HG03432 (cell line): Measurements from ENCODE around the gene RPL39L.
"Not testable (repeated sequence)": the region's sequence is repeated elsewhere in the genome, so short reads cannot be mapped to it uniquely, and the experiment has no call there.

Experiments used
- ATAC-seq: cut with Tn5 transposase; IDR thresholded peaks from one replicate; pipeline ENCODE4 v1.9.1; 2021; ENCODE audit warnings: mild to moderate bottlenecking, moderate library complexity; ENCODE audit not compliant: unreplicated experiment

The RPL39L gene

DNA sequence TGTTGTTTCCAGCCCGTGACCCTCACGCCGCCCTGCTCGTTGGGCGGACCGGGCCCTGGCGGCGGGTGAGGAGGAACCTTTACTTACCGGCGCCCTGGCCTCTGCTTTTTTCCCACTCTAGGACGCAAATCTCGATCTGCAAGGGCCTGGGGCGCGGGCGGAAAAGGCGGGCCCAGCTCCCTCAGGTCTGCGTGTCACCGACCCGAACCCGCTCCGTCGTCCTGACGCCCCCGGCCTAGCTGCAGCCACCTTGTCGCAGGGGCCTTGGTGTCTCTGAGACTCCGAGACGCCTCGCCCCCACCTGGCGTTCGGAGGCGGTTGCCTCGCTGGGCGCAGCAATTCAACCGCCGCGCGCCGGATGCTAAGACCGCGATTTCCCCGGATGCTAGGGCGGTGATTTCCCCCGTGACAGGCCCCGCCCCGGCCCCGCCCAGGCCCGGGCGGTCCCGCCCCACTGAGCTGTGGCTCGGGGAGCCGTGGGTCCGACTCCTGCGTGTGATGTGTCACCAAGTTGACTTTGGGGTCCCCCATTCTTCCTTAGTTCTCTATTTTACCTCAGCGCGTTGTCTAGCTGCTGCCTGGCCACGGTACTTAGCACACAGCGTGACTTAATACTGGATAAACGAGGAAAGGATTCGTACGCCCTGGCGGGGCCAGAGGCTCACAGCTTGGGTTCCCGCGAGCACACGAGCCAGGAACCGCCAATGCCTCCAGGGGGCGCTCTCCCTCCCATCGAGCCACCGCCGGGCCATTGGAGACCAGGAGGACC lies at the start of gene RPL39L:
Gene RPL39L (minus strand): TSS at position 371 of the 769 bp plus-strand sequence. CDS start 18,196 bp downstream, outside the sequence.
- ATAC-seq, result peak; percentile 98

DNA sequence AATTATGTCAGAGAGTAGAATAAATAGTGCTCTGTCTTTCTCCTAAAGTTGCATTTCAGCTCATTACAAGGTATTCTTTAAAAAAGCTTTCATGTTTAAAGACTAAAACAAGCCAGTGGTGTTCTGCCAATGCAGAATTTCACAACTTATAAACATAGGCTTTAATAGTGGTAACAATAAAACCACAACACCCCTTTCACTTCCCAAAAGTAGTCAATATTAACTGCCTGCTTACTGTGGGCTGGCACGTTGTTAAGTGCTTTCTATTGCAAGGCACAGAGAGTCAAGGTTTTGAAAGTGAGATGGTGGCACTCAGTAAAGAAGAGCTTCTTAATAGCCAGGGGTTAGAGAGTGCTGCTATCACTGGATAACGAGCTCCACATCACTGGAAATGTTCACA lies 49.6 kb upstream of the RPL39L start:
- ATAC-seq, result no peak

DNA sequence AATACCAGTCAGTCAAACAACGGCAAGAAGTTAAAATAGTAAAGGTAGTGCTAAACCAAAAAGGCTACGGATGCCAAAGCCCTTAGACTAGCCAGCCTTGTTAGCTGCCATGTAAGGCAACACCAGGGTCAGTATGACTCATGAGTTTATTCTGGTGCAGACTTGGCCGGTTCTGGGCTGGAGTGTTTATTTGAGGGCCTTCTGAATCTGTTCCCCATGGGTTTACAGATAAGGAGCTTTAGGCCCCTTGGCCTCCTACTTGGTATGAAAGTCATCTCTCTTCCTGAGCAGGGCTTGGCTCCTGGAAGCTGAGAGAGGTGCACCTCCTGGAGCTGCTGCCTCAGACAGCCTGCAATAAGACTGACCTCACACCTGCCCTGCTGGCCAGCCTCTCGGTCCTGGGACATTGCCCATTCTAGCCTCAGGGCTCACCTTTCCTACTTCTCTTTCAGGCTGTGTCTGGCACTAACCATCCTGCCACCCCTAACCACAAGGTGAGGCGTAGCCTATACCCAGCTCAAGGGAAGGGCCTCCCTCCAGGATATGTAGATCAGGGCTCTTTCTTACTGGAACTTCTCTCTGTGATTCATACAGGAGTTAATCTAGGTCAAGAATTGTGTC lies 47.6 kb upstream of the RPL39L start:
- peak; percentile 56 for ATAC-seq

DNA sequence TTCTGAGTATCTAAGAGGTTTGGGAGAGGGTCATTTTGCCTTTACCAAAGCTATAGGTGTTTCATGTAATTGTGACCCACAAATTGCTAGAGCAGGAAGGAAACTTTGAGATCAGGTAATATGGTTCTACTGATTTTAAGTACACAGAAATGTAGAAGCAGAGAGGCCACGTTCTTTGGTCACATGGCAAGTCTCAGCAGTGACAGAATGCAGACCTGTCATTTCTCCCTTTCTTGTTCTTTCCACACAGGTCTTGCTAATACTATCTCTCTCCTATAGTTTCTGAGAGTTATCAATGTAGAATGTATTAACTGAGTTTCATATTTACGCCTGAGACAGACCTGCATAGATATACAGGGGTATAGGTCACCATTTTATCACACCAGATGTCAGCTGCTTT lies 47.1 kb upstream of the RPL39L start:
- ATAC-seq, result peak; percentile 25

DNA sequence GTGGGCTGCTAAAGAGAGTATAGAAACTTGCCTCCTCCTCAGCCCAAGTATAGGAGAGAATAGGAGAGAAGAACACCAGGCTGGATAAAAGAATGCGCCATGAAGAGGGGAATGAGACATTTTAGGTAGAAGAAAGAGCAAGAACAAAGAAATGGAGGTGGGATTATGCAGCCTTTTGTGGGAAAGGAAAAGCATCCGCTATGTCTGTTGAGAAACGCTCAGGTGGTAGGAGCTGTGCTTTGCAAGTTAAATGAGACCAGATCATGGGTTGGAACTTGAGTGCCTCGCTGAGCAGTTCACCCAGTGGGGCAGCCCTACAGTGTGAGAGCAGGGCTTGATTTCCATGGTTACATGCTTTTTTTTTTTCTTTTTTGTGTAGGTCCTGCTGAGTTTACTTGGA lies 46.5 kb upstream of the RPL39L start:
- no peak for ATAC-seq

DNA sequence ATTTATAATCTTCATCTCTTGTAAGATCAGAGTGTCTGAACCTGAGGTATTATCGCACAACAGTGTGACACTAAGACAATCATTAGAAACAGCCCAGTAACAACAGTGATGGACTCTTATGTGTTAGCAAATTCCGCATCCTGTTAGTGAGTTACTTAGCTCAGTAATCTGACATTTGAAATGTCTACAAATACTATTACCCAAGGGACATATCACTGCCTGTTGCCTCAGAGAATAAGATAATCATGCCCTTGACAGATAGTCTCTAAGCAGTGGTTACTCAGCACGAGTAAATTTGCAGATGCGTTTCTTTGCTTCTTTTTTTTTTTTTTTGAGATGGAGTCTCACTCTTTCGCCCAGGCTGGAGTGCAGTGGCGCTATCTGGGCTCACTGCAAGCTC lies 44.6 kb upstream of the RPL39L start:
- ATAC-seq, result no peak

DNA sequence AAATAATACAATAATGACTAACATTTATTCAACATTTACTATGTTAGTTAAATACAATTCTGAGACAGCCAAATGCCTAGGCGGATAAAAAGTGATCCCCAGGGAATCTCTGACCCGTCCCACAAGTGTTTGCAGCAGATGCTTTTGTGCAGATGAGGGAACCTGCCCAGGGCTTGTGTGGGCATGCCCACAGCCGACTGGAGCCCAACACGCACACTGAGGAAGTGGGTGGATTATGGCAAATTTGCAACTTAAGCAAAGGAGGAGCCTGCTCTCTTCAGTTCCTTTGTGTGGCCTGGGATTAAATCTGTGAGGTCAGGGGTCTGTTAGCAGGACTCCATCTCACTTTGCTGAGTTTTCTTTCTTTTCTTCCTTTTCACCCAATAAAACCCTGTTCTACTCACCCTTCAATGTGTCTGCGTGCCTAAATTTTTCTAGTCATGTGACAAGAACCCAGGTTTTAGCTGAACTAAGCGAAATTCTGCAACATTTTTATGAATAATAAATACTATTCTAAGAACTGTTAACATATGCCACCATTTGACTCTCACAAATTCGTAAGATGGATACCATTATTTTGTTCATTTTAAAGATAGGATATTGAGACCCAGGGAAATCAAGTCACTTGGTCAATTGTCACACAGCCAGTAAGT lies 44.0 kb upstream of the RPL39L start:
- peak; percentile 60 for ATAC-seq

DNA sequence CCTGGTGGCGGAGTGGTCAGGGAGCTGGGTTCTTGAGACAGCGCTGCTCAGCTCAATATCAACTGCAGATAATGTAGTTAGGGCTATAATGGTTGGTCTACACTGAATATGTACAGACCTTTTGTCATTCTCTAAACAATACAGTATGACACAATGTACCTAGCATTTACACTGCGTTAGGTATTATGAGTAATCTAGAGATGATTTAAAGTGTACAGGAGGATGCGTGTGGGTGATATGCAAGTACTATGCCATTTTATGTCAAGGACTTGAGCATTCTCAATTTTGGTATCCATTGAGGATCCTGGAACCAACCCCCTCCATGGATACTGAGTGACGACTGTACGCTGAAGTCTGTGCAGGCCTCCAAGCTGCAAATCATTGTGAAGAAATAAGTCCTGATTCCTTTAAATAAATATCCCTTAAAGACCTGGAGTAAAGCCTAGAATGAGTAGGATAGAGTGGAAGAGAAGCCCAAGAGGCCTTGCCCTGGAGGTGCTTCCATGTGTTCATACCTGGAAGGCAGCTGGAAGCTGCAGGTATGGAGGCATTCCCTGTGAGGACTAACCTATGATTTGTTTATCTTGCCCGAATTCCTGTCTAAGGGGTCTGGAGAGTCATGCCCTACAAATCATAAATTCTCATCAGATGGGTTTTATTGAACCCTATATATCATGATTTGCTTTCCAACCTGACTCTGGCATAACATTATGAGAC lies 42.3 kb upstream of the RPL39L start:
- ATAC-seq, result no peak

DNA sequence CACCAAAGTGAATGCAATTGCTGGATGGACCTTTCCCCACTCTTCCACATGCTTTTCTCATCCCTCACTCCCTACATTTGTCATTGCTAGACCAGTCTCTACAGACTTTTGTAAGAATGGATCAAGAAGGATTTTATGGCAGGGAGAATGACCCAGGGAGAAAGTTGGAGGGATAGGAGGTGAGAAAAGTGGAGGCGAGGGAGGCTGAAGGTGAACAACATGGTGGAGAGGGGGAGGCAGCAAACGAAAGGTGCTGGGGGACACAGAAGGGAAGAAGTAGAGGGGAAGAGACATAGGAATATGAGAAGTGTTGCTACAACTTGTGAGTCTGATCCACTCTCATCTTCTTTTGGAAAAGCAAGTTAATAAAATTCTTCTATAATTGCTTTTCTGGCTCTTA lies 33.6 kb upstream of the RPL39L start:
- ATAC-seq, result no peak

DNA sequence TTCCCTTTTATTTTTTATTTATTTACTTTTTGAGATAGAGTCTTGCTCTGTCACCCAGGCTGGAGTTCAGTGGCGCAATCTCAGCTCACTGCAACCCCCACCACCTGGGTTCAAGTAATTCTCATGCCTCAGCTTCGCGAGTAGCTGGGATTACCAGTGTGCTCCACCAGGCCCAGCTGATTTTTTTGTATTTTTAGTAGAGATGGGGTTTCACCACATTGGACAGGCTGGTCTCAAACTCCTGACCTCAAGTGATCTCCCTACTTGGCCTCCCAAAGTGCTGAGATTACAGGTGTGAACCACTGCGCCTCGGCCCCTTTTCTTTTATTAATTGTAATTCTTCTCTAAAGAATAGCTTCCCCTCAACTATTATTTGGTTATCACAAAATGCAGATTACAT lies 31.6 kb upstream of the RPL39L start:
- ATAC-seq, result not testable (repeated sequence)

DNA sequence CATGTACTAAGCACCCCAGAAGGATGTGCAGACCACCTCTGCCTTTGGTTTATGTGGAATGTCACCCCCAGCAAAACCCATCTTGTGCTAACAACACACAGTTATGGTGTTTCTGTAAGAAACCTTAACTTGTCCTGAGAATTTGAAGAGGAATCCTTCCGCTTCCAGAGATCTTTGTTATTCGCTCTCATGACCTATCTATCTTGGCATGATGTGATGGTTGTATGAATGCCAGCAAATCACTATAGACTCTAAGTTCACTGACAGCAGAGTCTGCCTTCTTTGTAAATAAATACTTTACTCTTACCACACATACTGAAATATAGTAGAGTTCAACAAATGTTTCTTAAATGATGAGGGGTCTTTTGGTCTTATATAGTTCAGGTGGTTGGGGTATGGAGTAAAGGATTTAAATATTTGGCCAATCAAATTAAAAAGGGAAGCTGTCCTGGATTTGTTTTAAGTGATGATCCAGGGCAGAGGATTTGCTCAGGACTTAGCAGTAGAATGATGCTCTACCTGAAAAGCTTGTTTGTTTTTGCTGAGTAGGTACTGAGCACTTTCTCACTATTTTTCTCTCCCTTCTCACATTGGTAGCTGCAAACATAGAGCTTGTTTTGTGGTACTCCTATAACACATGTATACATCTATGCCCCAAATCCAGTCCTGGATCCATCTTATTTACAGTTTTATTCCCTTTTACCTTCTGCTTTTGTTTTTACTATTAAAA lies 30.1 kb upstream of the RPL39L start:
- ATAC-seq, result no peak

DNA sequence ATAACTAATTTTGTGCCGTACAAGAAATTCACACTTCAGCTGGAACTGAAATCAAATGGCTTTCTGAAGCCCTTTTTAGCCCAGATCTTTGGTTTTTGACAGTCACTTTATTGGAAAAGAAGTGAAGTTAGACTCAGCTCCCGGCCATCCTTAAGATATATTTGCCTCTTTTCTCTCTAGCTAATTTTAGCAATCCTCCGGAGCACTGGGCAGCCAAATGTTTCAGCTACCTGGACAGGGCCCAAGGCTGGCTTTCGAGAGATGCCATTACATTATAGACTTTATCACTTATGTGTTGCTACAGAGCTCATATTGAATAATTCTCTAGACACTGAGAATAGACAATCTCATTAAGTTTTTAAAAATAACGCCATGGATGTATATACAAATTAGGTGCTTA lies 28.5 kb upstream of the RPL39L start:
- ATAC-seq, result no peak

DNA sequence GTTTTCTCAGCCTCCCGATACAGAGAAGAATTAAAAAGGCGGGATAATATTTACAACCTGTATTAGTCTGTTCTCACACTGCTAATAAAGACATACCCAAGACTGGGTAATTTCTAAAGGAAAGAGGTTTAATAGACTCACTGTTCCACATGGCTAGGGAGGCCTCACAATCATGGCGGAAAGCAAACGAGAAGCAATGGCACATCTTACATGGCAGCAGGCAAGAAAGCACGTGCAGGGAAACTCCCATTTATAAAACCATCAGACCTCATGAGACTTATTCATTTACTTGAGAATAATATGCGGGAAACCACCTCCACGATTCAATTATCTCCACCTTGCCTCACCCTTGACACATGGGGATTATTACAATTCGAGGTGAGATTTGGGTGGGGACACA lies 27.5 kb upstream of the RPL39L start:
- no peak for ATAC-seq

DNA sequence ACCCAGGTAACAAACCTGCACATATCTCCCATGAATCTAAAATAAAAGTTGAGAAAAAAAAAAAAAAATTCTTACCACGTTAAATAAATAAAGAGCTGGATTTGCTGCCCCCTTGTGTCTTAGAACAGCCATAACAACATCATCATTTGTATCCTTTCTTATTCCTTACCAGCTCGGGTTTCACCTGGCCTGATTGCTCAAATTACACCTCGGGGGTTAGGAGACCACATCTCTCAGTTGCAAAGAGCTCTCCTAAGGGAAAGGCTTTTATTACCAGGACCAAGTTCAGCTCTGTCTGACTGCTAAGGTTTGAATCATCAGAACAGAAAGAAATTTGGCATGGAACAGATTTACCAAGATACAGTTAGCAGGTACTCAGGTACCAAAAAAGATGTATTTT lies 25.8 kb upstream of the RPL39L start:
- ATAC-seq, result no peak

DNA sequence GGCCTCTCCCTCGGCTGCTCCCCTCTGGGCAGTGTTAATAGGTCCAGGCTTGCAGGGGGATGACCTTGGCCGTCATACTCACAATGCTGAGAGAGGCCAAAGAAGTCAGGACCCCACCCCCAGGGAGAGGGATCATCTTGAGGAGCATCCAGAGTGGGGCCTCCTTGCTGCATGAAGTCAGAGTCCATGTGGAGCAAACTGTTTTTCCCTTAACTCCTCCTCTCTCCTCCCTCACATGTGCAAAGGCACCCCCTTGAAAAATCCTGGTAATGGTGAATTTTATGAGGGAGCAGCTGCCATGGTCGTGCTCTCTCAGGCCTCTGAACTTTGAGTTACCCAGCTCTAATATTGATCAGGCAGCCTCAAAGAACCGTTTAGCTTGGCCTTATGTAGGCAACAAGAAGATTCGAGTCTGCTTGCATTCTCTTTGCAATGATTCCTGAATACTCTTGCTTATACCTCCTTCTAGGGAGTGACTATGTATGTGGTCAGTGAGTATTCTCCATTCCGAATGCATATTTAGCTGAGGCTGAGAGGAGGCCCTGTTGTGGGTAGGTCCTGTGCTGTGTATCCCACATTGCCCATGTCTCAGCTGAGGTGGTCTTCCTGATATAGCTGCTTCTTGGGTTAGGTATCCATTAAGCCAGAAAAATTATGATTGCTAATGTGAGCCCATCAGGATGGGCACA lies 23.1 kb upstream of the RPL39L start:
- ATAC-seq, result no peak

DNA sequence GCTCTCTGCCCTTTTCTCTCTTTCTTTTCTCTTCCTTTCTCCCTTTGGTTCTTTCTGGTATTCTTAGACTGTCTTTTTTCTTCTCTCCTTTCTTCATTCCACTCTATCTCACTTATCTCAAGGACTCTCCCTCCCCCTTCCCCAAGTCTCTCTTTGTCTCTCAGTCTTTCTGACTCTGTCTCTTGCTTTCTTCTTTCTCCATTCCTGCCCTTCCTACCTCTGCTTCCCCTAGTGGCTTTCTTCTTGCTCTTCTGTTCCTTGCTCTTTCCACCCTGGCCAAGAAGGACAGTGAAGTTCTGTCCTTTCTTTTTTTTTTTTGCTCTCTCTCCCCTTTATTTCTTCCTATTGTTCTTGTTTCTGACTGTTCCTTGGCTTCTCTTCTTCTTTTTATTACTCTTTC lies 22.3 kb upstream of the RPL39L start:
- no peak for ATAC-seq

DNA sequence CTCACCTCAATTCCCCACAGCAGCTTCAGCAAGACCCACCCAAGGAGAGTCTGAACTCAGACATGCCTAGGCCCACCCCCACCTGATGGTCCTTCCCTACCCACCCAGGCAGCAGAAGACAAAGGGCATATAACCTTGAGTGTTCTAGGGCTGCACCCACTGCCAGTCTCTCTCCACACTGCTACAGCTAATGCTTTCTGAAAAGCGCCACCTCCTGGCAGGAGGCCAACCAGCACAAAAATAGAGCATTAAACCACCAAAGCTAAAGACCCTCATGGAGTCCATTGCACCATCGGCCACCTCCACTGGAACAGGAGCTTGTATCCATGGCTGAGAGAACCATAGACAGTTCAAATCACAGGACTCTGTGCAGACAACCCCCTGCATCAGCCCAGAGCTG lies 11.3 kb upstream of the RPL39L start:
- no peak for ATAC-seq

DNA sequence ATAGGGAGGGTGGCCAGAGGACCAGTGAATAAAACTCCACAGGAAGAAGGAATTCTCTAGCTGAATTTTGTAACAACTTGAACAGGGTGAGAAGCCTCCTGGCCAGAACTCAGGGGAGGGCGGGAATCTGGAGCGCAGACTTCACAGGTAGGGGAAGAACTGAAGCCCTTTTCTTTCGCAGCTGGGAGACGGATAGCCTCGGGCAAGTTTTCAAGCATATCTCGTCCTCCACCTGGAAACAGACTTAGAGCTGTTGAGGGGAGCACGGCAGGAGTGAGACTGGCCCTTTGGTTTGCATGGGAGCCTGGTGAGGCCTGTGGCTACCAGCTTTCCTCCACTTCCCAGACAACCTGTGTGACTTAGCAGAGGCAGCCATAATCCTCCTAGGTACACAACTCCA lies 10.9 kb upstream of the RPL39L start:
- no peak for ATAC-seq

DNA sequence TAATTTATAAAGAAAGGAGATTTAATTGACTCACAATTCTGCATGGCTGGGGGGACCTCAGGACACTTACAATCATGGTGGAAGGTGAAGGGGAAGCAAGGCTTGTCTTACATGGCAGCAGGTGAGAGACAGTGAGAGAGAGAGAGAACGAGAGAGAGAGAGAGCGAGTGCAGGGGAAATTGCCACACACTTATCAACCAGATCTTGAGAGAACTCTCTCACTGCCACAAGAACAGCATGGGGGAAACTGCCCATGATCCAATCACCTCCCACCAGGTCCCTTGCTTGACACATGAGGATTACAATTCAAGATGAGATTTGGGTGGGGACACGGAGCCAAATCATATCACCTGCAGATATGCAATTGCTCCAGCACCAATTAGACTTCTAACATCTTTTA lies 7.1 kb upstream of the RPL39L start:
- no peak for ATAC-seq

DNA sequence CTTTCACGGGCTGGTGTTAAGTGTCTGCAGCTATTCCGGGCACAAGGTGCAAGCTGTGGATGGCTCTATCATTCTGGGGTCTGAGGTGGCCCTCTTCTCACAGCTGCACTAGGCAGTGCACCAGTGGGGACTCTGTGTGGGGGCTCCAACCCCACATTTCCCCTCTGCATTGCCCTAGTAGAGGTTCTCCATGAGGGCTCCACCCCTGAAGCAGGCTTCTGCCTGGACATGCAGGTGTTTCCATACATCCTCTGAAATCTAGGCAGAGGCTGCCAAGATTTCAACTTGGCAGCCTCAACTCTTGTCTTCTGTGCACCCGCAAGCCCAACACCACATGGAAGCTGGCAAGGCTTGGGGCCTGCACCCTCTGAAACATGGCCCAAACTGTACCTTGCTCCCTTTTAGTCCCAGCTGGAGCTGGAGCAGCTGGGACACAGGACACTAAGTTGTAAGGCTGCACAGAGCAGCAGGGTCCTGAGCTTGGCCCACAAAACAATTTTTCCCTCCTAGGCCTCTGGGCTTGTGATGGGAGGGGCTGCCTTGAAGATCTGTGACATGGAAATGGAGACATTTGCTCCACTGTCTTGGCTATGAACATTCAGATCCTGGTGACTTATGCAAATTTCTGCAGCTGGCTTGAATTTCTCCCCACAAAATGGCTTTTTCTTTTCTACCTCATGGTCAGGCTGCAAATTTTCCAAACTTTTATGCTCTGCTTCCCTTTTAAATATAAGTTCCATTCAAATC lies 6.0 kb upstream of the RPL39L start:
- no peak for ATAC-seq
